ENCODE data around the gene NUP205. TPM values are rescaled to one million over a fixed set of nuclear protein-coding genes. Genes with fewer than 3 reads are reported as not detected.
A peak's percentile ranks its signal among the peaks of the same experiment; 100 is the strongest.

The NUP205 gene
- total RNA-seq, 1 experiment from 2014 or later, result 91.0 TPM

- no peaks in the 10 kb centered on the region for H3K9me3 ChIP-seq (ENCODE audit: control insufficient read depth in 1 of 2, insufficient read depth in 1 of 2, low read depth in 1 of 2, low read length in 2 of 2)
- no peaks in the 10 kb centered on the region for H3K9me2 ChIP-seq (ENCODE audit: insufficient read depth)
- POLR2A ChIA-PET, result interaction anchor here (1.7 kb wide), 1 partner anchor 8 kb away, joined by 9 read pairs; the partner anchor contains the start of gene STMP1
- H3K27me3 ChIP-seq (ENCODE audit: insufficient read depth, low read length), result no peaks in the 10 kb centered on the region
- H3K27ac ChIP-seq (ENCODE audit: low read depth, low read length), result no peak overlapping the region
- H3K79me2 ChIP-seq (ENCODE audit: insufficient read depth, low read length), result peaks cover 81% of the 10 kb centered on the region
- H3K4me3 ChIP-seq (replicated peaks in 1 of 2; ENCODE audit: low read depth in 1 of 2, low read length in 2 of 2), result no peak overlapping the region
- H3K4me1 ChIP-seq (ENCODE audit: control insufficient read depth in 1 of 2, insufficient read depth in 2 of 2, low read length in 2 of 2), result no peaks in the 10 kb centered on the region
- peaks cover 4 to 12% of the 10 kb centered on the region in 2 experiments; a peak in 3 of 4 replicates for H3K36me3 ChIP-seq (ENCODE audit: control insufficient read depth in 1 of 2, insufficient read depth in 2 of 2, low read length in 2 of 2)
- no peak overlapping the region for H3K9ac ChIP-seq (ENCODE audit: low read length)
- H4K20me1 ChIP-seq (ENCODE audit: insufficient read depth), result no peaks in the 10 kb centered on the region
- TF ChIP-seq EZH2phosphoT487 (IDR thresholded peaks at IDR 0.05; ENCODE audit: borderline replicate concordance) (no peak), CEBPB (IDR thresholded peaks at IDR 0.05; ENCODE audit: low read depth) (no peak), SRF (IDR thresholded peaks at IDR 0.05; ENCODE audit: low read depth) (no peak)
- H2AFZ ChIP-seq (ENCODE audit: low read depth, low read length, poor library complexity, severe bottlenecking), result no peak overlapping the region
- RAD21 ChIA-PET (ENCODE audit: low non-redundant PET in 1 of 2, low total read pairs in 2 of 2, uncharacterized antibody in 2 of 2, unreplicated experiment in 2 of 2), result no interaction called here
- ATAC-seq, result no peak
- no peak overlapping the region for H3K4me2 ChIP-seq (ENCODE audit: low read length)
- intact Hi-C loops (cut with micrococcal nuclease), result loop anchor here (5.0 kb wide), 2 partner anchors 1782 to 1922 kb away; no protein-coding TSS in a partner anchor
- CTCF ChIA-PET, result interaction anchor here (0.8 to 3.0 kb wide), 2 partner anchors 127 to 339 kb away, joined by 3 to 6 read pairs; no protein-coding TSS in a partner anchor
- no TSS peak for BruUV-seq (replicated peaks)
- DNase-seq (ENCODE audit: low read depth, low spot score), result no peak
These were observed 112.5 kb downstream of the NUP205 start for GRCh38 chr7:135670179-135670578.

GRCh38 chr7:135672560-135673359 is 115.0 kb downstream of the NUP205 start:
- H3K79me2 ChIP-seq (ENCODE audit: insufficient read depth, low read length), result peaks cover 60% of the 10 kb centered on the region
- ChIA-PET CTCF (interaction anchor here (0.8 to 3.0 kb wide), 13 partner anchors 10 to 398 kb away, joined by 3 to 14 read pairs (median 6); partner anchors contain the start of gene STMP1), RAD21 (ENCODE audit: low non-redundant PET in 1 of 2, low total read pairs in 2 of 2, uncharacterized antibody in 2 of 2, unreplicated experiment in 2 of 2) (interaction anchor here in 1 of 2 experiments (0.6 kb wide), 1 partner anchor 33 kb away, joined by 3 read pairs; no protein-coding TSS in a partner anchor), POLR2A (interaction anchor here (0.6 kb wide), 1 partner anchor 11 kb away, joined by 3 read pairs; the partner anchor contains the start of gene STMP1)
- DNase-seq (ENCODE audit: low read depth, low spot score) (peak; percentile 37), ATAC-seq (peak; percentile 88)
- intact Hi-C loops (cut with micrococcal nuclease), result loop anchor here (1.0 to 5.0 kb wide), 3 partner anchors 337 to 1920 kb away; no protein-coding TSS in a partner anchor
- BruUV-seq (replicated peaks), result no TSS peak
- H3K36me3 ChIP-seq (ENCODE audit: control insufficient read depth in 1 of 2, insufficient read depth in 2 of 2, low read length in 2 of 2), result peaks cover 12 to 15% of the 10 kb centered on the region in 2 experiments
- H3K27ac ChIP-seq (ENCODE audit: low read depth, low read length), result no peak overlapping the region
- no peaks in the 10 kb centered on the region for H3K27me3 ChIP-seq (ENCODE audit: insufficient read depth, low read length)
- H3K4me3 ChIP-seq (replicated peaks in 1 of 2; ENCODE audit: low read depth in 1 of 2, low read length in 2 of 2), result no peak overlapping the region
- no peaks in the 10 kb centered on the region for H3K9me2 ChIP-seq (ENCODE audit: insufficient read depth)
- H4K20me1 ChIP-seq (ENCODE audit: insufficient read depth), result no peaks in the 10 kb centered on the region
- H3K4me1 ChIP-seq (ENCODE audit: control insufficient read depth in 1 of 2, insufficient read depth in 2 of 2, low read length in 2 of 2), result no peaks in the 10 kb centered on the region
- H3K9me3 ChIP-seq (ENCODE audit: control insufficient read depth in 1 of 2, insufficient read depth in 1 of 2, low read depth in 1 of 2, low read length in 2 of 2), result no peaks in the 10 kb centered on the region
- H3K4me2 ChIP-seq (ENCODE audit: low read length), result no peak overlapping the region
- no peak overlapping the region for H3K9ac ChIP-seq (ENCODE audit: low read length)
- TF ChIP-seq ZFX (IDR thresholded peaks at IDR 0.05) (no peak), FOSL1 (IDR thresholded peaks at IDR 0.05; ENCODE audit: low read depth) (no peak), SP1 (IDR thresholded peaks at IDR 0.05; ENCODE audit: low read depth) (no peak), RAD21 (IDR thresholded peaks at IDR 0.05; ENCODE audit: low read depth) (peak; percentile 83), CTCF (IDR thresholded peaks at IDR 0.05 in 2 of 3, conservative IDR thresholded peaks at IDR 0.05 in 1 of 3; ENCODE audit: borderline replicate concordance in 1 of 3, insufficient read depth in 1 of 3, low read depth in 2 of 3, low read length in 2 of 3) (peak; percentile 66 to 85 (median 78); a peak in 5 of 6 replicates), CEBPB (IDR thresholded peaks at IDR 0.05; ENCODE audit: low read depth) (no peak), EZH2 (IDR thresholded peaks at IDR 0.05) (no peak)
- no peak overlapping the region for H2AFZ ChIP-seq (ENCODE audit: low read depth, low read length, poor library complexity, severe bottlenecking)
